NT2/D1 (cell line): ENCODE results near the gene PLCH1.

Experiments used
- YY1 ChIP-seq: IDR thresholded peaks from 2 replicates; pipeline ENCODE4 v1.6.1; 2011; ENCODE audit not compliant: insufficient read length, insufficient read depth
- ZNF274 ChIP-seq: IDR thresholded peaks from 2 replicates; pipeline ENCODE4 v1.6.1; 2011; ENCODE audit warnings: mild to moderate bottlenecking, low read depth, low read length

DNA sequence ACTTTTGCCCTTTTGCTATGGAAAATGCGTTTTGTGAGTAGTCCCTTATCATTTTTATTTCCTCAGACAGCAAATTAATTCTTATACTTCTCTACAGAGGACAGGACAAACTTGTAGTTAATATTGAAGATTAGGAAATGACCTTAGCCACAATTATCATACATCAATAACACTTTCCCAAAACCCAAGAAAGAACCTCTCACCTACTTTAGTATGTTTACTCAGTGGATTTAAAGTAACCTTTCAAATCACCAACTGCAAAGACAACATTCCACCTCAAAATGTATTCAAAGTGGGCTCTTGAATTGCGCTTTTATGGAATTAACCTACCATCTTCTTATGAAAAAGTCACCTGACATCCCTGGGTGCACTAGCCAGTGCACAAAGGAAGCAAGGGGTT is 107.3 kb downstream of the PLCH1 start:
- no peak for TF ChIP-seq ZNF274
- TF ChIP-seq YY1 = no peak
